ENCODE data around the gene IL1RAPL1.

Gene IL1RAPL1

DNA sequence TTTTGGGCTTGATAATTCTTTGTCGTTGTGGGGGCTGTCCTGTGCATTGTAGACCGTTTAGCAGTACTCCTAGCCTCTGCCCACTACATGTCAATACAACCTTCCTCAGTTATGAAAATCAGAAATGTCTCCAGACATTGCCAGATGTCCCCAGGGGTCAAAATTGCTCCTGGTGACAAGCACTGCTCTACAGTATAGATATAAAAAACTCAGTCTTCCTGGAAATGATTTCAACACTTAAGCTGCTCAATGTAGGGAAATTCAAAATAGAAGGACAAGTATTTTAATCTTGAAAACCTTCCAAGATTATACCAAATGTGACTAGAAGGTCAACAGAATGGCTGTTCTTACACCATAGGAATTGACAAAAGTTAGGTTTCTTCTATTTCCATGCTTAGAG is 1339.4 kb downstream of the IL1RAPL1 start:
- DNase-seq = no peak

DNA sequence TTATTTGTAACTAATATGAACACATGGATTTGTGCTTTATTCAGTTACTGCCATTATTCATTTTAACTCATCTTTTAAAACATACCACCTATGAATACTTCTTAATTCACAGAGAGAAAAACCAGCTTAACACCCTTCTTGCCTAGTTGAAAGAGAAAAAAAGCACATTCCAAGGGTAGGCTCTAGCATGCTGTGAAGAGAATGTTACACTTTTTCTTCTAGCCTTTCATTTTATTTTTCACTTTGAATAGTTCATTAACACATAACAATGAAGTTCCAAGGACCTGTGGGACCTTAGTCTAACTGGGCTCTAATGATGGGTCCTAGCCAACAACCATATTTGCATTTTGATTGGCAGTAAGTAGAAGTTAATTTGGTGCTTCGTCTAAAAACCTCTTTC is 1348.2 kb downstream of the IL1RAPL1 start:
- no peak for DNase-seq

DNA sequence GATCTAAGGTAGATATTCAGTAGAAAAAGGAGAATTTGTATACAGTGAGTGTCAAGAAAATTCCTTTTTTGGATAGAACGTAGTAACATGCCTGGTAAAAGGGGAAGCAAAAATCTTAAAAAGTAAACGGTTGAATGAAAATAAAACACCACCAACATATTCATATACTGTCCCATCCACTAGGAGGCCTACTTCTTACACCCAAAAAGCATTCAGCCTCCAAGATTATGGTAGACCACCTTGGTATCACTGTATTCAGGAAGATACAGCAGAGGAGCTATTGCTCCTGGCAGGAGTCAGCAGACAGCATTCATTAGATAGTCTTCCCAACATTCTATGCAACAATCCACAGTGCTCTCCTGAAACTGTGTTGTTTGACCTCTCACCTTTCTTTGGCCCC is 1353.5 kb downstream of the IL1RAPL1 start:
- DNase-seq = no peak

DNA sequence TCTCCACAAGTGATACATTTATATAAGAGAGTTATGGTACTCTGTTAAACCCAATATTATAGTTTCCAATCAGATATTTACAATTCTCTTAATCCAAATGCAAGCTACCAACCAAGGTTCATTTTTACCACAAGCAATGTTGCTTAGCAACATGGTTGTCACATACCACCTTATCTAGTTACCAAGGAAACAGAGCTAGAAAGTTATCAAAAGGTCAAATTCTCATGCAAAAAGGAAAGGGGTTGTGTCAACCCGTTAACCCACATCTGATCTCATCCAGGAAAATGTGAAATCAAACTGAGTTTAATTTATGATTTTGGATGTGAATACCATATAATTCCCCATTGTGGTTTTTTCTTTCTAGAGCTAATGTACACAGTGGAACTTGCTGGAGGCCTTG is 1354.0 kb downstream of the IL1RAPL1 start:
- no peak for DNase-seq

DNA sequence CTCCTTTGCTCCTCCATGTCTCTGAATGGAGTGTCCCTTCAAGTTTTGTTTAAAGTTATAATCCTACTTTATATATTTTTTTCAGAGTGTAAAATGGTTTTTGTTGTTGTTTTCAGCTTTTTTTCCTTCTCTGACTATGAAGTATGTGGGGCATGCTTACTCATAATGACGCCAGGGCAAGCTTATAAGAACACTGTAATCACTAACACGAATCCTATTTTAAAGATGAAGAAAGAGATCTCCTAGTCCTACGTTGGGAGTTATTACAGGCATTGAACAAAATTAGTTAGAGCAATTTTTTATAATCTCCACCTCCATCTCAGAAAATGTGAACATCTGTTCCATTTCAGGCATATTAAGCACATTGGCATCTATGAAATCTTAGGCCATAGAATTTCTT is 1360.0 kb downstream of the IL1RAPL1 start:
- DNase-seq = no peak

DNA sequence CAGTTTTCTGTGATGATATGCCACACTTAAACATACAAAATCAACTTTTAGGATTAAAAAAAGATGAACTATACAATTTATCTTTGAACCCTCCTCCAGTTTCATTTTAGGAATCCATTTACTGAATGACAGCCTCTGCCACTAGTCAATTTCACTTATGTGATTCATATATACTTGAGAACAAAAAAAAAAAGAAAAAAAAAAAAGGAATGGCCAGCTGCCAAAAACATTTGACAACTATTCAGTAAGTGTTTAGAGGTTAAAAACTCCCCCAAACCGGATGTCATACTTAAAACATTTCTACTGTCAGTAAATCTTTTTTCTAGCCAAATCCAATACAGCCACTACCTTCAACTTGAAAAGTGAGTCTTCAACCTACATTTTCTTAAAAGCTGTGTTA is 1361.4 kb downstream of the IL1RAPL1 start:
- DNase-seq = no peak

DNA sequence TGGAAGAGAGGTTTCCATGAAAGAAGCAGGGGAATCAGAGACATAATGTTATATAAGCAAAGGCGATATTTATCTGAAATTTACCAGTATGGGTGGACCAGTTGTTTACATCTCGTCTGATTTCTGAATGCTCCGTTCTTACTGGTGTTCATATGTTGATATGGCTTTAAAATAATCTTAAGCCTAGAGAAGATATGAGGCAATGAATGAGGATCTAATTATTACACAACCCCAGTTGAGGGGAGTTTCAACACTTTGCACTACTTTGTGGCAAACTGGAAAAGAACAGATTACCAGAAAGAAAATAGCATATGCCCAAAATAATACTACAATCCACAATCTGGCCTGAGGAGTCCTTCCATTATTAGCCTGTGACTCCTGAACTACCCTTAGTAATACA is 1364.8 kb downstream of the IL1RAPL1 start:
- no peak for DNase-seq

DNA sequence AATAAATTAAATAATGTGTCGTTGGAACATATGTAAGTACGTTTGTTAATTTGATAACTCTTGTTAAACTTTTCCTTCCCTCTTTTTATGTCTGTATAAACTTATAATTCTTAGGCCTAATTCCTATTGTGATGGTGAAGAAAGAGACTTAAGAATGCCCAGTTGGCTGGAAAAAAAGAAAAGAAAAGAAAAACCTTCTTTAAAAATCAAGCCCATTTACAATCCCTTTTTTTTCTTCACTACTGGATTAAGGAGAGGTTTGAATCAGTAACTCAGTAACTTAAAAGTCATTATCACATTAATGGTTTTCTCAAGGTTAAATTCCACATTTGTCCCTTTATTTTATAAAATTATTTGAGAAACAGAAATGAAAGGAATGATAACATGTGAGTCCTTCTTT is 1374.8 kb downstream of the IL1RAPL1 start:
- DNase-seq = no peak

DNA sequence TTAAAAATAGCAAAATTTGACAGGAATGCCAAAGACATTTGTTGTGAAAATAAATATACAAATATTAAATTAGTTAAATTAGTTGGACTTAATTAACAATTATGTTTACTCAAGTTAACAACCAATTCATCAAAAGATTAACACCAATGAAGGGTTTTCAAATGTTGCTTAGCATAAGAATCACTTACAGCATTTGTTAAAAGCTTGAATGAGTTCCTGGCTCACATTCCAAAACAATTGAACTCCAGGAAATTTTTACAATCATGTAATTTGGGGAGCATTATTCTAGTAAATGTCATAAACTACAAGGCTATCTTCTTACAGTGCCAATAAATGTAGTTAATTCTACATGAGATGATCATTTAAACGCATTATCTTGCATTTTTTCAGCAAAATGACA is 1378.4 kb downstream of the IL1RAPL1 start:
- no peak for DNase-seq

DNA sequence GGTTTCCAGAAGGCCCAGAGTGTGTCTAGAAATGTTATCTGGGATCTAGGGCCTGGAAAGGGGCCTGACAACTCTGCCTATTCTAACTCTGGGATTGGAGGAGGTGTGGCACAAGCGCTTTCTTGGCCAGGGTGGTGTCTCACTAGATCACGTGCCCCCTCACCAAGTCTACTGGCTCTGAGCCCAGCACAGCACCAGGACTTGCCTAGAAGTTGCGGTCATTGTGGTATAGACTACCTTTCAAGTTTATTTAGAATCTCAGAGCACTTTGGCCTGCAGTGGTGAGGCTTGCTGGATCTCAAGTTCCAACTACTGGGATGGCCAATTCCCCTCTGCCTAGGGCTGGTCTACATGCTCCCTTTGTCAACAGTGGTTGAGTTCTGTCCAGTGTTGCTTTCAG is 1404.8 kb downstream of the IL1RAPL1 start:
- DNase-seq = no peak

DNA sequence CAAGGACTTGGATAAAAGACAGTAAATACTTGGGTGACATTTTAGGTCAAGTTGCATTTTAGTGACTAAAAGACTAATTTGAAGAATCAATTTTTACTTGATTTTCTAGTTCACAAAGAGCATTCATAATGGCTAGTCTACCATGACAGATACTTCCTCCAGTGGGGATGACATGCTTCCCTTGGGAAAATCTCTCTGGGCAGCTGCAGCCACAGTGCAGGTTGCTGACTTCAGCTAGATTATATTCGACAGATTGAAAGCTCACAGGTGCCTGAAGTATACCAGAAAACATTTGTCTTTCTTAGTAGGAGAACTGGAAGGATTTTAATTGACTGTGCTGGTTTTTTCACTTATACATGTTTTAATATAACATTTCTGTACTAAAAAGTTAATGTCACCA is 1418.6 kb downstream of the IL1RAPL1 start:
- DNase-seq = no peak
